Measurements from ENCODE around the gene VGLL2.

VGLL2 gene

GRCh38 chr6:117269638-117270054, 4.3 kb downstream of the VGLL2 start:
- no peak for DNase-seq (ENCODE audit: low spot score)

GRCh38 chr6:117270055-117270842, 4.9 kb downstream of the VGLL2 start:
- no peak for DNase-seq (ENCODE audit: low spot score)

GRCh38 chr6:117270843-117271507, 5.6 kb downstream of the VGLL2 start:
- DNase-seq (ENCODE audit: low spot score): no peak

DNA sequence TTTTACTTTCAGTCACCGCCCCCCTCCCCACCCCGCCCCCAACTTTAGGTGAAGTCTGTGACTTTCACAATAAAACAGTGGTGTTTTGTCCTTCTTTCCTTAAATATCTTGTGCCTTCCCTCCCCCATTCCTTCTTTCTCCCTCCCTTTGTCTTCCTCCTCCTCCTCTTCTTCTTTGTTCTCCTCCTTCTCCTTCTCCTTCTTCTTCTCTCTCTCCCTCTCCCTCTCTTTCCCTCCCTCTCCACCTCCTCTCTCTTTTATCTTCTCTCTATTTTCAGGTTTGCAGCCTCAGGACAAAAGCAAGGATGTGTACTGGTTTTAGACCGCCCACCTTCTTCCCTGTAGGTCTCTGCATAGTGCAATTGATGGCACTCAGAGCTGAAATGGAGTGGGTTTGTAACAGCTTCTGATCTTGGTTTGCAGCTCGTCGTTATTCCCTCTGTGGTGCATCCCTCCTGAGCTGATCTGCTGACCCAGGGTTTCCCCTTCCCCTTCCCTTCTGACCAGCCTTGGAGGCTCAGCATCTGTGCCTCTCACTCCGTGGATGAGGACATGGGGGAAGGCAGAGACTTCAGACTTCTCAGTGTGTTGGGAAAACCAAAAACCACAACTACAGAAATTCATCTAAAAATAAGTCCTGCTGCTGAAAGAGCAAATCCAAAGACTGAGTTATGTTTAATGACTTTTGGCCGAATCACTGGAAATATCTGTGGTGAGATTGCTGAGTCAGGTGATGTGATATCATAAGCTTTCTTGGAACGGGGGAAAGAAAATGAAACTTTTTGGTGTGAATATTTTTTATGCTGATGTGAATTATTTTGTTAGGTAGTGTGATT, 6.9 kb downstream of the VGLL2 start:
- DNase-seq (ENCODE audit: low spot score): no peak

DNA sequence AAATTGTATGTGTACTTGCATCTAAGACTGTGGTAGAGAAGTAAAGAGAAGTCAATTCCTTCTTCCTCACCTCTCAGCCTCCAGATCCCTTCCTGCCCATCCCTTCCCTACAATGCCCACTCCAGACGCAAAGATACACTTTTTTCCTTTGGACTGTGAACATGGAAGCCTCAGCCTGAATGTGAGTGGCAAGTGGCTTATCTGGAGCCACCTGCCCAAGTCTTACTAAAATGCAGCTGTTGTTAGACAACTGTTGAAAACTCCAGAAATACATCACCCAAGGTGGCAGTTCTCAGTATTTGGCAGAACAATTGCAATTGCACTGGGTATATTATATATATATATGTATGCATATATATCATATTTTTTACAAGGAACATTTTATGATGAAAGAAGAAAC, 7.5 kb downstream of the VGLL2 start:
- no peak for DNase-seq (ENCODE audit: low spot score)

DNA sequence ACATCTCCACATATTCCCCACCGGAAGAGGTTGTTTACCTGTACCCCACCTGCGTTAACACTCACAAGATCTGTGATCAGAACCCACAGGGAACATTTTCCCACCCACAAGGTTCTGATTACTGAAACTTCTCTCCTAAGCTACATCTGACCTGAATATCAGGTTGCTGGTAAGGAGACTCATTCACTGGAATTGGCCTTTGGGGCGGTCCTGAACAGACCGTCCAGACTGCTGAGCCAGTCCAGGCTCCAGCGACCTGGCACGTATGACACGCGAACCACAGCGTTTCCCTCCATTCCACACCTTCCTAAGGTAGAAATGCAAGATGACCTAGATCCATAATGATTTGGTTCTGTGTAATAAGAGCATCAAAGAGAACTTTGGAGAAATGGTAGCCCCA, 9.8 kb downstream of the VGLL2 start:
- DNase-seq (ENCODE audit: low spot score): no peak

DNA sequence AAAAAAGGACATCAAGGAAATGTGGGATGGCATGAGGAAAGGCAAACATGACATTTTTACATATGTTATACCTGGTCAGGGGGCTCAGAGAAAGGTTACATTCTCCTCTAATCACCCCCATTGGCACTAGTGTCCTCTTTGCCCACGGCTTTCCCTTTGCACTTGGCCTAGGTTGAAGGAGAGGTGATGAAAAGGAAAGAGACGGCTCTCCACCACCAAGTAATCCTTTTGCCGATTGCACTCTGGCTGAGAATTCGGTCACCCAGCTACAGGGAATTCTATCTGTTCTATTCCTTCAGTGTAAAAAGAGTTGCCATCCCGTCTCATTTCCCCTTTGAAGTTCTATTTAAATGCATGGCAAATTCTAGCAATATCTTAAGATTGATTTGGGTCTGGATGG, 10.4 kb downstream of the VGLL2 start:
- DNase-seq (ENCODE audit: low spot score): no peak

DNA sequence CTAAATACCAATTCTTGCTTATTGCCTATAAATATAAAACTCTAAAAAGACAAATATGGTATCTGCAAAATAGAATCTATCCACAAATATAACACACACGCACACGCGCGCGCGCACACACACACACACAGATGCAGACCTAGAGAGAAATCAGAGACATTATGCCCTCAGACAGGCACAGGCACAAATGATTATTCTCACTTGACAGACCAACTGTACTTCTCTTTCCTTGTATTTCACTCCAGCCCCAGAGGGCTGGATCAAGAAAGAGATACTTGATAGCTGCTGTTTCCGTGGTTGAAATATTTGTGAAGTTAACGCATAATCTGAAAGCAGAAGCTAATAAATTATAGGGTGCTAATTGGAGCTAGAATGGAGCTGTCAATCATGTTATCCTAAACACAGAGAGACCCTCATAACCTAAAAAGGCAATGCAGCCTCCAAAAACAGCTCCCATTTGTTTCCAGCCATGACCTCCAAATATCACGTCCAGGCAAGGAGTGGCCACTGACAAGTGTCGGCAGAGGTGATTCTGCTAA, 11.5 kb downstream of the VGLL2 start:
- DNase-seq (ENCODE audit: low spot score): no peak

DNA sequence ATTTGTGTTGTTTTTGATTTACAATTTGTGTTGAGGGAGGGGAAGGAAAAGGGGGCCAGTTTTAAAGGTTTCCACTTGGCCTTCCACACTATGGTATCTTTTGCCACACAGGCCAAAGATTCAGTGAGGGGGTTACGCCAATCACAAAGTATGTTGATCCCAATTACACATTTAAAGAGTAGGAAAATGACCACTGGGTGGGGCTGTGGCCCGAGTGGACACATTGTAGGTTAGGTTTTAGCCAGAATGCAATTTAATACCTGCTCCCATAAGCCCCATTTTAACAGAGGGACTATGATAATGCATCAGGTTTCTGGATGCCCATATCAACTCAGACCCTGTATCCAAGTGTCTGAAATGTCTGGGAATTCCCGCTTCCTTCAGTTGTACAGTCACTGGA, 15.6 kb downstream of the VGLL2 start:
- no peak for DNase-seq (ENCODE audit: low spot score)

DNA sequence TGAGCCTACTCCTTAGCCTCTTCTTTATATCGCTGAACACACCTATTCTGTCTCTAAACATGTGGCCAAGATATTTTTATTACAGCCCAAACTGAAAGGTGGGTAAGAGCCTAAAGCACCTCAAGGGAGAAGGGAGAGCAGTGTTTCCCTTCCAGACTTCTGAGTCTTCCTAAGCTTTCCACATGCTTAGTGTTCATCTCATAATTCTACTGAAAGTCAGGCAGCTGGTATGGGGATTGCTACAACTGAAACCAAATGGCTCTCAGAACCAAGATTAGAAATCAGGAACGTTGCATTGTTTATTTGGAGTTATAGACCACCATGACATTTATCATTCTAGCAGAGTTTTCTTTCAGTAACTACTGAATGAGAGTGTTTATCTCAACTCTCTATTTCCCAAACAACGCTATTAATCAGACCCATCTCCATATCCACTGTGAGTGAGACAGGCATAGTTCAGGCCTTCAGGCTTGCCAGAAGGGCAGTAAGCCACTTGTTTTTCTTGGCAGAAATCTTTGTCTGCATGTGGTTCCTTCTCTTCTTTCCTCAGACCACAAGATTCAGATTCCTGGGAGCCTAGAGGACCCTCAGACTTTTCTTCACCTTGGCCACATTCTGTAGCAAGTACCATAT, 22.8 kb downstream of the VGLL2 start:
- DNase-seq (ENCODE audit: low spot score): no peak

DNA sequence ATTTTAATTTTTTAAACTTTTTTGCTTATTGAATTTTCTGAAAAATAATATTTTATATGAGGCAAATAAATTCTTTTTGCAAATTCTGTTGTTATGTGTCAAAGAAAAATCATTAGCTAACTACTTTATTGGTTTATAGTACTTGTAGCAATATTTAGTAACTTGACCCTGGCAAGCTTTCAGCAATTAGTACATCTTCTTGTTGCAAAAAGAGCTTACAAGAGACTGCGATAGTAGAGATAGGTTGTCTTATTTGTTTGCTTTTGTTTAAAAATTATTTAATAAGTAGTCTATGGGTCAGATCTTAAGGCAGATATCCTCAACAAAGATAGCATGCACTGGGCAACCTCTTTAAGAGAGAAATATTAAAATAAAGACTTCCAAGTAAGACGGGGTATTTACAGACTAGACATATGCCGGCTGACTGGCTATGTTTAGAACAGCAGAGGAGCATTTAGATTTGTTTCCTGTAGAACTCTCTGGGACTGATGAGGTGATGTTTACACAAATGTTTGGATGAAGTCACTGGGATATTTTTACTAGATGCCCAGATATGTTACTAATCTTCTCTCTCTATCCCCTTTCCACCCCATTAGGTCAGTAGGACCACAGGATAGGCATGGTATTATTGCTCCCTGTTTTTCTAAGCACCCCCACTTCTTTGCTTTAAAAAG, 25.0 kb downstream of the VGLL2 start:
- DNase-seq (ENCODE audit: low spot score): no peak

DNA sequence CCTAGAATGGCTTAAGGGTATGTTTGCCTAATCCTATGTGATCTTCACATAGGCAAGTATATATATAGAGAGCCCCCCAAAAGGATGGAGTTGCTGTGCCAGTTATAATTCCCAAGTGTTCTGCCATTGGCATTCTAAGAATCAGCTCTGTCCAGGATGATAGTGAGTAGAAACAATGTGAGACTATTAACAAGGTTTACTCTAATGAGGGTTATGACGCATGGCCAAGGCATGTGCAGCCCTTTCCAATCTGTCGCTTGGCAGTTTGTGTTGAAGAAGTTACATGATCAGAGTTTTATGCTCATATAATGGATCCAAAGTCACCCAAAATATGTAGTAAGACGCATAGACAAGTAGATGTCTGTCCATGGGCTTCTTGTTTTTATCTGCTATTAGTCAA, 33.6 kb downstream of the VGLL2 start:
- no peak for DNase-seq (ENCODE audit: low spot score)

- no peak for DNase-seq (ENCODE audit: low spot score)
Observed at GRCh38 chr6:117303323-117303722, 38.0 kb downstream of the VGLL2 start.

DNA sequence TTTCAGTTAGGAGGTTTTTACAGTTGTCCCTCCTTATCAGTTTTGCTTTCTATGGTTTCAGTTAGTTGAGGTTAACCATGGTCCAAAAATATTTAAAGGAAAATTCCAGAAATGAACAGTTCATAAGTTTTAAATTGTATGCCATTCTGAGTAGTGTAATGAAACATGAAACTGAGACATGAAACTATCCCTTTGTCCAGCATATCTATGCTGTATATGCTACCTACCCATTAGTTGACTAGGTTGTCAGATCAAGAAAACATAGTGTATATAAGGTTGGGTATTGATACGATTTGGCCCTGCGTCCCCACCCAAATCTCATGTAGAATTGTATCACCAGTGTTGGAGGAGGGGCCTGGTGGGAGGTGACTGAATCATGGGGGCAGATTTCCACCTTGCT, 39.1 kb downstream of the VGLL2 start:
- DNase-seq (ENCODE audit: low spot score): no peak

DNA sequence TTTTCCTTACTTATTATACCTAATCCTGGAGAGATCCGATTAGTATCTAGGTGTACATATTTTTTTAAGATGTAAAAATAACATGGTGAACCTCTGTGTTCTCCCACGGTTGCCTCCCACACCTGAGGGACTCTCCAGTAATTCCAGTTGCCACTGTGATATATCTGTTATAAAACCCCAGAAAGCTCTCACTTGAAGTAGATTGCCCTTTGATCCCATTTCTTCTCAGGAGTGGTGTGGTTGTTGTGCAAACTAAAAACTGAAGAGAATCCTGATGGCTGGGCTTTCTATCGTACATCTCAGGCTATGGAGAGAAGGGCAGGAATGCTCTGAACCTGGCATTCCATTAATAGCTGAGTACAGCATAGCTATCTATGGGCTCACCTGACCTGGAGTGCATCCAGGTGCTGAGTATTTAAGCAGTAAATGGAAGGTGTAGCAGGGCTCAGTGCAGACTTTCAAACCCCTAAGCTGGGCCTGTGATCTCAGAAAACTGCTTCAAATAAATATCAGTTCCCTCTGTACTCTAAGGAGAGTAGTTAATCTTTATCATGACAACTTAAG, 41.0 kb downstream of the VGLL2 start:
- DNase-seq (ENCODE audit: low spot score): no peak

- no peak for DNase-seq (ENCODE audit: low spot score)
Observed at GRCh38 chr6:117307655-117308054, 42.3 kb downstream of the VGLL2 start.

DNA sequence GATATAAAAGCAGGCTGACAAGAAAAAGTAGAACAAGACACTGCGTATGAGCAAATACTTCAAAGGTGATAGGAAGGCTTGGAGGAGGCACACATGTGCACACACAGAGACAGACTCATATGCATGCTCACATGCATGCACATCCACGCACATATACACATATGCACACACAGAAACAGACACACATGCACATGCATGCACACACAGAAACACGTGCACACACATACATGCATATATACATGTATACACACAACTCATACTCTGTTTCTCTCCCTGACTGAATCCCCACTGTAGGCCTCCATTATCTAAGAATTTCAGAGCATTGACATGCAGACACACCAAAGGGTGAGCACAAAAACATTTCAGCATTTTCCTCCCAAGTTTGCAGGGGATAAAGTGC, 43.7 kb downstream of the VGLL2 start:
- DNase-seq (ENCODE audit: low spot score): no peak

DNA sequence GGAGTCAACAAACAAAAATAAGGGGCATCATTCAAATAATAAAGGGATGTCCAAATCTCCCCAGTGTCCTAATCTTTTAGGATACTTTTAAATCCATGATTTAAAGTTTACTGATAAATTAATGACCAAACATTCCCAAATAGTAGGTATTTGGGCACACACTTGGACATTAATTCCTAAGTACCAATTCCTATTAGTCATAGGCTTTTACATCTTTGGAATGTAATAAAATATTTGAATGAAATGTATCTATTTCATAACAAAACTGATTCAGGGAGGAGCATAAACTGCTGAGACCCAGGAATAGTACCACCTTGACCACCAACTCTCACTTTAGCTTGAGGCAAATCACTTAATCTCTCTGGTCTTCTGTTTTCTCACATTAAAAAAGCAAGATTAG, 44.3 kb downstream of the VGLL2 start:
- no peak for DNase-seq (ENCODE audit: low spot score)

- DNase-seq (ENCODE audit: low spot score): no peak
Observed at GRCh38 chr6:117311310-117311709, 46.0 kb downstream of the VGLL2 start.

- no peak for DNase-seq (ENCODE audit: low spot score)
Observed at GRCh38 chr6:117311726-117312125, 46.4 kb downstream of the VGLL2 start.

- no peak for DNase-seq (ENCODE audit: low spot score)
Observed at GRCh38 chr6:117317261-117317660, 51.9 kb downstream of the VGLL2 start.

All from CD4-positive, alpha-beta T cell treated with Interleukin-15 for 4 hours (primary cell).